Measurements from ENCODE around the gene WDR44.

DNA sequence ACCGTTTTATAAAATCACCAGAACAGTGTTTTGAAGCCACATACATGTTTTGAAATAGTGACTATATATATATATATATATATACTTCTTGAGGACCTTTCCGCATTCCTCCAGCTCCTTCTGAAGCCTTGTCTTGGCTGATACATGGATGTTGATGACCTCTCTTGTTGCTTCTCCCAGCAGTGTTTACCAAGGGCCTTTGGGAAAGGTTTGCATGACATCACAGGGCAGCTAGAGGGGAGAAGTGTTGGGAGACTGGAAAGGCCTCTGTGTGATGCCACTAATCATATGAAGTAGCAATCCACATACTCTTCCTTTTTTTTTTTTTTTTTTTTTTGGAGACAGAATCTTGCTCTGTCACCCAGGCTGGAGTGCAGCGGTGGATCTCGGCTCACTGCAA is 22.5 kb downstream of the WDR44 start:
- no peak for TF ChIP-seq CEBPB (IDR thresholded peaks at IDR 0.05; ENCODE audit: low read depth, low read length)
- TF ChIP-seq POLR2A (IDR thresholded peaks at IDR 0.05; ENCODE audit: low read depth, low read length), result no peak
- TF ChIP-seq RAD21 (IDR thresholded peaks at IDR 0.05; ENCODE audit: low read length), result no peak

Data from IMR-90 (cell line).